Measurements from ENCODE around the gene INPP5F.
"Not testable (repeated sequence)": the region's sequence is repeated elsewhere in the genome, so short reads cannot be mapped to it uniquely, and the experiment has no call there.

Gene INPP5F

DNA sequence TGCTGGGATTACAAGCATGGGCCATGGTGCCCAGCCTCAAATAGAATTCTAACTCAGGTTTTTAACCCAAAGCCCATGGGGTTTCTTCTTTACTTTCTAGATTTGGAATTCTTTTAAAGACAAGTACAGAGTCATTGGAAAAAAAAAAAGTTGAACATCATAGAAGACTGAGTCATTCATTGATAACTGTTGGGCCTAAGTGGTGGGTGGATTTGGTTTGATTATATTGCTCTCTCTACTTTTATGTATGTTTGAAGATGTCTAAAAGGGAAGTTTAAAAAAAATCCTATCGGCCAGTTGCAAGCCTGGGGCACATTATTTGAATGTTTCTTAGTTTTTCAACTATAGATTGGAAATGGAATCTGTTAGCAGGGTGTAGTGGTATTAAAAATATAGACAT, 49.7 kb downstream of the INPP5F start:
- no peak for DNase-seq (ENCODE audit: extremely low read depth in 1 of 2, low read depth in 1 of 2)

DNA sequence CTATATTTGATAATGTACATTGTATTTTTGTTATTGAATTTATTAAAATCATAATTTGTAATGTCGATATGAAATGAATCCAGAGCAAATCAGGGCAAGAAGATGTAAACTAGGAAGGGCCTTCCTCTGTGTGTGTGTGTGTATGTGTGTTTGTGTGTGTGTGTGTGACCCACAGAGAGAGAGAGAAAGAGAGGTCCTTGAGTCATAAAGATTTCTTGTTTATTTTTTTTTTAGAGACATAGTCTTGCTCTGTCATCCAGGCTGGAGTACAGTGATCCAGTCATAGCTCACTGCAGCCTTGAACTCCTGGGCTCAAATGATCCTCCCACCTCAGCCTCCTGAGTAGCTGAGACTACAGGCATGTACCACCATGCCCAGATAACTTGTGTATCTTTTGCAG, 50.7 kb downstream of the INPP5F start:
- no peak for DNase-seq (ENCODE audit: extremely low read depth in 1 of 2, low read depth in 1 of 2)

DNA sequence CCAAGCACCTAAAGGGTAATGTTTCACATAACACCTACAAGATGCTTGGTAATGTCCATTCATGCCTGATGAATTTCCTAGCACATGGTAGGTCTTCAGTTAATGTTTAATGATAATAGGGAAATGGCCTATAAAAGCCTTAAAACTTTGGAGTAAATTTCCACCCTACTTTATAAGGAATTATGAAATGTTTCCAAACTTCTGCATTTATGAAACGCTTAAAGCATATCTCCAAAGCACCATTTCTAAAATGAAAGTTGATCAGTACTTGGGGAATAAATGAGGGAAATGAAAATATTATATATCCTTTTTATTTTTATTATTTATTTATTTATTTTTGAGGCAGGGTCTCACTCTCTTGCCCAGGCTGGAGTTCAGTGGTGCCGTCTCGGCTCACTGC, 51.8 kb downstream of the INPP5F start:
- DNase-seq (ENCODE audit: extremely low read depth in 1 of 2, low read depth in 1 of 2): no peak

DNA sequence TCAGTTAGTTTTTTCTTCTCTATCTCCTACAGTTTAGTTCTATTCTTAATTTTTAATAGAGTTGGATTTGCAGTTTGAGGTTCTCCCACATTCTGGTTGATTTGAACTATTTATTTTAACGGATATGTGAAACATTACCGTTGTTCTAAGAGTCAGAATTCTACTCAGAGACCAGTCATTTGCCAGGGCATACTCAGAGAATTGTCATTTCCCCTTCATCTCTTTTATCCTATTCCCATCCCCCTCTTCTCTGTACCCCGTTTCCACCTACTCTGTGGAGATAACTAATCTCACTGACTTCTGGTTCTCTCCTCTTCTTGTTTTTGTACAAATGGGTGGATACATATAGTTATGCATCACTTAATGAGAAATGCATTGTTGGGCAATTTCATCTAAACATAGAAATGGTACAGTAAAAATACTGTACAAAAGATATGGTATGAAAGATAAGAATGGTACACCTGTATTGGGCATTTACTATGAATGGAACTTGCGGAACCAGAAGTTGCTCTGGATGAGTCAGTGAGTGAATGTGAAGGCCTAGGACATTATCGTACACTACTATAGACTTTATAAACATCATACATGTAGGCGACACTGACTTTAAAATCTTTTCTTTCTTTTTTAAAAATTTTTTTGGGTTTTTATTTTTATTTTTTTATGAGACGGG, 53.1 kb downstream of the INPP5F start:
- no peak for DNase-seq (ENCODE audit: extremely low read depth in 1 of 2, low read depth in 1 of 2)

DNA sequence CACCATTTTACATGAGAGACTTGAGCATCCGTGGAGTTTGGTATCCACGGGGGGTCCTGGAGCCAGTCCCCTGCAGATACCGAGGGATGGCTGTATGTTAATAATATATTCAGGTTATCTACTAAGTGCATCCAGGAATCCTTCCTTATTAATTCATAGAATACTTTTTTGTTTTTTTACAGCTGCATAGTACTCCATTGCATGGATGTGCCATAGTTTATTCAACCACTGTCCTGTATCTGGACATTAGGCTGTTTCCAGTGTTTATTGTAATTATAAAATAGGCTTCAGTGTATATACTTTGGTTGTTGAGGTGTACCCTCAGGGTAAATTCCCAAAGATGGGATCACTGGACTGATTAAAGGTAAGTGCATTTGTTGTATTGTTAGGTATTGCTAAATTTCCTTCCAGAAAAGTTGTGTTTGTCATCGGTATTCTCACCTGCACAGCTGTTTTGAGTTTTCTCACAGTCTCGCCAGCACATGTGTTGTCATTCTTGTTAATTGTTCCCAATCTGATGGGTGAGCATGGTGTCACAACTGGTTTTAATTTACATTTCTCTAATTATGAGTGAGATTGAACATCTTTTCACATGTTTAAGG, 55.1 kb downstream of the INPP5F start:
- no peak for DNase-seq (ENCODE audit: extremely low read depth in 1 of 2, low read depth in 1 of 2)

DNA sequence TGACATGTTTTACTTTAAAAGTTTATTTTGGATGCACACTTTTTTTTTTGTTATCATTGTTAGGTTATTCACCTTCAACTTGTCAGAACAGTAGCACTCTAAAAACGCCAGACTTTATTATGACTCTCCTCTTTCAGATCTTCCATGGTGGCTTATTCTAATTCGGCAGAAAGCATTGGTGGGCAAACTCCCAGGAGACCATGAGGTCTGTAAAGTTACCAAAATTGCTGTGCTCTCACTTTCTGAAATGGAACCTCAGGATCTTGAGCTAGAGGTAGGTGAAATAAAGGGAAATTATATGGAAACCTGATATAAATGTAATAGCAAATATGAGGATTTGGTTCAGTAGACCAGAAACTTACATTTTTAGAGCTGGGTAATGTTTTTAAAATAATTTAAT, 55.6 kb downstream of the INPP5F start:
- DNase-seq (ENCODE audit: extremely low read depth in 1 of 2, low read depth in 1 of 2): no peak

DNA sequence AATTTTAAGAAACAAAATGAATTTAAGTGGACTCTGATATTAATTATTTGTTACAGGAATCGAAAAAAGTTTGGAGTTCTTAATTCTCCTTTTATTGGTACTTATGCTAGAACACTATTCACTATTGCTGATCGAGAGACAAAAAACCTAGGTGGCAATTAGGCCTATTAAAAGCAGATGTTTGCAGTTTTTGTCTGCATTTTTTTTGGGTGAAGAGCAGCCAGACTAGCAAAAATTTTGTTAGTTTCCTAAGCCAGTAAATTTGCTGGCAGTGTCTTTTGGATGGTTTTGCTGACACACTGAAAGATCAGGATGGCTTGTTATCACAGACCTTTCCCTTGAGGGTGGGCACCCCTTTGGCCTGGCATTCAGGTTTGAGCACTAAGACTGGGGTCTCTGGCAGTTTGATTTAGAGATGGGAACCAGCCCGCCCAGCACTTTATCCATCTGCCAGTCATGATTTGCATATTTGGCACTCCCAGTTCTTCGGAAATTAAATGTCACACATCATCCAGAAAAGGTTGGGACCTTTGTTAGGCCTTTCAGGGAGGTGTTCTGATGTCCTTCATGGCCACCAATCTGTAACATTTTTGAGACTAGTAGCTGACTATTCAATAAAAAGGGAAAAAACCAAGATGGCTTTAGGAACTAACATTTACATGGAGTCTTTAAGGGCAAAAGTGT, 57.3 kb downstream of the INPP5F start:
- DNase-seq (ENCODE audit: extremely low read depth in 1 of 2, low read depth in 1 of 2): no peak

DNA sequence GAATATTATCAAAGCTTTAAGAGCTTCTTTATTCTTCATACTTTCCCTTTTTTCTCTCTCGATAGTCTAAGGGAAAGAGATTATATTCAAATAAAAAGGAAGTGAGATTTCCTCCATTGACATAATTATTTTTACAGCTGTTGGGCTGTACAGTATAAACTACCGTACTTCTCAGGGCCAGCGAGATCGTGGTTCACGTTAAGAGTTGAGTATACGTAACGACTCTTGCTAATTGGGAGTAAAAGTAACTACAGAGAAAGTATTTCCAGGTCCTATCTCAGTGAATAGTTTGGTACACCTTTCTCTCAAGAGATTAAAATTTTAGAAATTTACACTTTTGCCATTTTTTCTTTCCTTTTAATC, 57.8 kb downstream of the INPP5F start:
- no peak for DNase-seq (ENCODE audit: extremely low read depth in 1 of 2, low read depth in 1 of 2)

DNA sequence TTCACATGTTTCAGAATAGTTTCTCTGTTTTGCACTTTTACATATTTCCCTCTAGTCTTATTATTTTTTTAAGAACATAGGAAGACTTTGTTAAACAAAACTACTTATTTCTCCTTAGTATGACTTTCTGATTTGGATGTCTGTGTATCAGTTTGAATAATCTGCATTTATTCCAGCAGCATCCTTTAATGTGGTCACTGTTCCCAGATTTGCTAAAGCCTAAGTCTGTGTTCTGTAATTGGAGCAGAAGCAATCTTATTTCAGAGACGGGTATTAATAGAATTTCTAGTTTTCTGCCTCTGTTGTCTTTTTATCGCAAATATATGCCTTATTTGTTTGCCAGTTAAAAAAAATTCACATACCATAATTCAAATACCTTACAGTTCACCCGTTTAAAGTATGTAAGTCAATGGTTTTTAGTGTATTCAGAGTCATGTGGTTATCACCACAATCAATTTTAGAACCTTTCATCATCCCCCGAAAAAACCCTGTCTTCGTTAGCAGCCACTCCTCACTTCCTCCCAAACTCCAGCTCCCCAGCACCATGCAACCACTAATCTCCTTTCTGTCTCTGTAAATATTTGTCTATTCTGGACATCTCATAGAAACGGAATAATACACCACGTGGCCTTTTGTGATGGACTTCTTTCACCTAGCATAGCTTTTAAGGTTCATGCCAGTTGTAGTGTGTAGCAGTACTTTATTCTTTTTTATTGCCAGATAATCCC, 58.7 kb downstream of the INPP5F start:
- no peak for DNase-seq (ENCODE audit: extremely low read depth in 1 of 2, low read depth in 1 of 2)

DNA sequence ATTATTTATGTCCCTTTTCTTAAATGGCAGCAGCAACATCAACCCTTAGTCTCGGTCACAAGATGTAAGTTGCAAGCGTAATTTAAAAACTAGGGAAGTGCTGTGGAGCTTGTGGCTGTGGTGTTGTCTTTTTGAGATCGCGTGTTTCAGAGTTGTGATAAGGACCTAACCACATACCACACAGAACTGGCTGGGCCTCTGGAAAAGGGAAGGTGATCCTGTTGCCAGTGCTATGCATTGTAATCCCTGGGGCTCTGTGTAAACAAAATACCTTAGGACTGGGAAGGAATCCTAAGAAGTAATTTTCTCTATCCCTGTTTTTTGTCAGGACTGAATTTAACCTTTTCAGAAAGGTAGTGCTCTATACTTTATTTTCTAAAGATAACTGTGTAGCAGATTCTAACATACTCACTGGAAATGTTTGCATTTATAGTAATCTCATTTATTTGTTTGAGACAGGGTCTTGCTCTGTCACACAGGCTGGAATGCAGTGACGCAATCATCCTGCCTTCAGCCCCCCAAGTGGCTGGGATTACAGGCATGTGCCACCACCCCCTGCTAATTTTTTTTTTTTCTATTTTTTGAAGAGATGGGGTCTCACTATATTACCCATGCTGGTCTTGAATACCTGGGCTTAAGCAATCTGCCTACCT, 60.4 kb downstream of the INPP5F start:
- DNase-seq (ENCODE audit: extremely low read depth in 1 of 2, low read depth in 1 of 2): no peak

DNA sequence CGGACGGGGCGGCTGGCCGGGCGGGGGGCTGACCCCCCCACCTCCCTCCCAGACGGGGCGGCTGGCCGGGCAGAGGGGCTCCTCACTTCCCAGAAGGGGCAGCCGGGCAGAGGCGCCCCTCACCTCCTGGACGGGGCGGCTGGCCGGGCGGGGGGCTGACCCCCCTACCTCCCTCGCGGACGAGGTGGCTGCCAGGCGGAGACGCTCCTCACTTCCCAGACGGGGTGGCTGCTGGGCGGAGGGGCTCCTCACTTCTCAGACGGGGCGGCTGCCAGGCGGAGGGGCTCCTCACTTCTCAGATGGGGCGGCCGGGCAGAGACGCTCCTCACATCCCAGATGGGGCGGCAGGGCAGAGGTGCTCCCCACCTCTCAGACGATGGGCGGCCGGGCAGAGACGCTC, 69.3 kb downstream of the INPP5F start:
- not testable (repeated sequence) for DNase-seq (ENCODE audit: extremely low read depth in 1 of 2, low read depth in 1 of 2)

DNA sequence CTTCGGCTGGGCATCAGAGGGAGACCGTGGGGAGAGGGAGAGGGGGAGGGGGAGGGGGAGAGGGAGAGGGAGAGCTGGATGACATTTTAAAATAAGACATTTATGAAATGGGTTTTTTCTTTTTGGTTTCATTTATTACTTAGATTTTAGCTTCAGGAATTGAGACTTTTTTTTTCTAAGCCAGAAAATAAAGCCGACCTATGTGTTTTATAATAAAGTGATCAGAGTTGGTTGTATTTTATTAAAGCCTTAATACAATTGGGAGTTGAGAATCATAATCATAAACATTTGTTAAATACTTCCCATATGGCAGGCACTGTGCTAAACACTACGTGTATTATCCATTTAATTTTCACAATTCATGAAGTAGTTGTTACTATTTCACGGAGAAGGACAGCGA, 70.2 kb downstream of the INPP5F start:
- DNase-seq (ENCODE audit: extremely low read depth in 1 of 2, low read depth in 1 of 2): no peak

DNA sequence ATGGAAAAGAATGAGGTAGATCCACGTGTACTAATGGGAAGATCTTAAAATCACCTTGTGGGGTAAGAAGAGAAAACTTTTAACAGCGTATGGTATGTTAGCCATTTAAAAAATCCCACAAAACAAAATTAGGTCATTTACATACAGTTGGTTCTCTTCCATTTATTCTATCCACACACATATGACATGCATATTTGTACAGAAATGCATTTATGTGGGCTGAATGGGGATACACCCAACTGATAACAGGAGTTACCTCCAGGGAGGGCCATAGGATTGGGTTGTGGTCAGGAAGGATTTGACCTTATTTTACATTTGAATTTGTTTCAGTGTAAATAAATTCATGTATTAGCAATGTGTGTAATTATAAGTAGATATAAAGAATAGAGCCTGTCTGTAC, 75.3 kb downstream of the INPP5F start:
- DNase-seq (ENCODE audit: extremely low read depth in 1 of 2, low read depth in 1 of 2): no peak

DNA sequence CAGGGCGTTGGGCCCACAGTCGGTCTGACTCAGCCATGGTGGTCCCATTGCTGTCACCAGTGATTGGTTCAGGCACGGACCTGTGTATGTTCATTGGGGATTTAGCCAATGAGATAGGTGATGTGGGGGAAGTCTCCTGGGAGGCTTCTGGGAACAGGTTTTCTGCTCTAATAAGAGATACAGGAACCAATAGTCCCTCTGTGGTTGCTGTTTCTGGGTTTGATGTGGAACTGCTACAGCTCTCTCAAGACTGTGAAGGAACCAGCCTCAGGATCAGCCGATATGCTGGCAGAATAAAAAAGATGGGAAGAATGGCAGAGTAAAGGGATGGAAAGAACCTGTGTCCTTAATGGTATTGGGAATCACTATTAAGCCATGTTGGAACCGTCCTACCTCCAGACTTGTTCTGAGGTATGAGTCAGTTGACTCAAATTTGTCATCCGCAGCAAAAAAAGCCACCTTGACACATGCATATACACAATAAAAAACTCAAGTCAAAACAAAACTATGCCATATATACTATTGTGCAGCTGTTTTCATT, 76.2 kb downstream of the INPP5F start:
- no peak for DNase-seq (ENCODE audit: extremely low read depth in 1 of 2, low read depth in 1 of 2)

DNA sequence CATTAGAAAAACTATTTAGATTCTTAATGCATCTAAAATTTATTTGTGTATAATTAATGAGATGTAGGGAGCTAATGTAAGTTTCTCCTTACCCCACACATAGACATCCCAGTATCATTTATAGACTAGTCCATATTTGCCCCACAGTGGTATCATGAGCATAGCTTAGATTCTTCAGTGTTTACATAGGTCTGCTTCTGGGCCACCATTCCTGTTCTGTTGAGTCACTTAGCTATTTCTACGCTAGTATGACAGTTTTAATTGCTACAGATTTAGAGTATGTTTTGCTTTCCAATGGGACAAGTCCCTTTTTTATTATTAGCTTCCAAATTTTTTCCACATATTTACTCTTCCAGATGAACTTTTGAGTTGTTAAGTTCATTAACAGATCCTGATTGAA, 77.4 kb downstream of the INPP5F start:
- no peak for DNase-seq (ENCODE audit: extremely low read depth in 1 of 2, low read depth in 1 of 2)

DNA sequence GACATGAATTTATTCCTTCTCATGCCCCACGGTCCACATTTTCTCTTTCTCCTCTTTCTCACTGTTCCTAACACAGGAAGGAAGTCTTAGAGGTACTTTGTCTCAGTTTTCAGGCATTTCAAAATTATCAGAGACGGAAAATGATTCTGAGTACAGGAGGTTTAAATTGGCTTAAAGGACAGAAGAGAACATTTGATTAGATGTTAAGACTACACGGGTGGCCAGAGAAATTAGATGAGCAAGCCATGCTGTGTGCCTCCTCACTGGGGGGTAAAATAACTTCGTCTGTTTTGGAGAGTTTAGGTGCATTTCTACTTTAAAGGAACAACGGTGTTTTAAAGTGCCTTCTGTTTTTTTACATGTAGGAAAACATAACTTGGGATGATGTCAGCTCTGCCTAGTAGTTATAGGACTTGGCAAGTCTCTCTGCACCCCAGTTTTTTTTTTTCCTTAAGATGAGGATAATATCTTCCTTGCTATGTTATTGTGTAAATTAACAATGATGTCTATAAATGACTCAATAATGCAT, 79.9 kb downstream of the INPP5F start:
- DNase-seq (ENCODE audit: extremely low read depth in 1 of 2, low read depth in 1 of 2): no peak

DNA sequence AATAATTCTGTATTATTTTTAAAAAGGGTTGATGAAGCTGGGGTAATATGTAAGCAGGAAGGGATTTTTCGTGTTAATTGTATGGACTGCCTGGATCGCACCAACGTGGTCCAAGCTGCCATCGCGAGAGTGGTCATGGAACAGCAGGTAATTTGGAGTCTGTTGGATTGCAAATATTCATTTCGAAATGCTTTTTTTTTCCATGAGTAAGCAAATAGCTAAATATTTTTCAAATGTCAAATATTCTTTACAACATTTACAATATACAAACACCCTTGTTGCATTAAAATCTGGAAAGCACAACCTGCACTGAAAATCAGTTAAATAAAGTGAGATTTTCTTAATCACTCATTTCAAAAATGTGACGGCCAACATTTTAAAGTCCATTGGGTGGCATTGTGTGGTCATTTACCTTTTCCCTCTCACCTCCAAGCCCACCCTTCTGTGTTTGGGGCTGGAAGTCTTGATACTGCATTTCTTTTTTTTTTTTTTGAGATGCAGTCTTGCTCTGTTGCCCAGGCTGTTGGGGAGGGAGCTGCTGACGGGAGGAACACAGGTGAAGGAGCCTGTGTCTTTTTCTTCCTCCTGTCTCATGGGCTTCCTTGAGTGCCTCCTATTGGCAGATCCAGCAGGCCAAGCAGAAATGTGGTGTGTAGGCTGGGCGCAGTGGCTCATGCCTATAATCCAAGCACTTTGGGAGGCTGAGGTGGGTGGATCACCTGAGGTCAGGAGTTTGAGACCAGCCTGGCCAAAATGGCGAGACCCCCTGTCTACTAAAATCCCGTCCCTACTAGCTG, 80.7 kb downstream of the INPP5F start:
- no peak for DNase-seq (ENCODE audit: extremely low read depth in 1 of 2, low read depth in 1 of 2)

DNA sequence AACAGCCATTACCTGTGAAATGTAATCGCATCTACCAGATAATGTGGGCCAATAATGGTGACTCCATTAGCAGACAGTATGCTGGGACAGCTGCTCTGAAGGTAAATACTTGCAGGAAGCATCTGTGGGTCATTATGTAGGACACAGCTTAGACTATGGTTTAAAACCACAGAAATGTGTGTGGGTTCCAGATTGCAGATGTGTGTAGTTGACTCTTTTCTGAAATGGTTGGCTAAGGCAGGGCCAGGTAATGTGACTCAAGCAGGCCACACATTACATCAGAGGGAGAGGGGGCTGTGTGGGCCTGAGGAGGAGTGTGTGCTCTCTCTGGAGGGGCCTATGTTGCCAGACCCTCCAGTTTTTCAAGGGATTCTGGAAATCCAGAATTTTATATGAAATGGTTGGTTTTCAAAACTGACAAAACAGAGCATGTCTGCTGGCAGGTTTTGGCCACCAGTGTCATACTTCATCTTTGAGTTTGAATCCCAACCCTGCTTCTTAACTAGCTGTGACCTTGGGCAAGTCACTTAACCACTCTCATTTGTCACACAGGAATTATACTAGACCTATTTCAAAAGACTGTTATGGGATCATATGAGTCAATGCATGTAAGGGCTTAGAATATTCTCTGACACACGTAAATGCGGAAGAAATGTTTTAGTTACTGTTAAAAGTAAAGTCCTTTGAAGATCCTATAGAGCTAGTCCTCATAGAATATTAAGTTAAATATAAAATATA, 82.3 kb downstream of the INPP5F start:
- DNase-seq (ENCODE audit: extremely low read depth in 1 of 2, low read depth in 1 of 2): no peak

DNA sequence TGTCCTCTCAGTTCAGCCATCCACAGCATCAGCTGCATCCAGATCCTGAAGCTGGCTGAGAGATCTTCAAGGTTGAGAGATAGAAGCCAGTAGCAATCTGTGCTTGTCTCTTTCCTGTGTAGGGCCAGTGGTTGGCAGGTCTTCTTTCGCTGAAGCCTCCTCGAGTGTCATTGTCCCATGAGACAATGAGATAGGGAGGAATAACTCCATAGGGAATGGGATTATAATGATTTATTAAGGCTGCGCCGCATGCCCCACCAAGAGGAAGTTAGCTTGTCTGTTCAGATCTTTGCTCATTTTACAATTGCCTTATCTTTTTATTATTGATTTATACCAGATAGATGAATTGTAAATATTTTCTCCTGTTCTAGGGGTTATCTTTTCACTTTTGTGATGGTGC, 85.3 kb downstream of the INPP5F start:
- DNase-seq (ENCODE audit: extremely low read depth in 1 of 2, low read depth in 1 of 2): no peak
